GM12878 (cell line): Measurements from ENCODE around the gene PCSK2. TPM values are rescaled to one million over a fixed set of nuclear protein-coding genes. Genes with fewer than 3 reads are reported as not detected.

Source experiments
- ATAC-seq: fragments of 200-7000 bp; cut with Tn5 transposase; 3 replicates; pipeline ENCODE4 v1.9.1; 2020; ENCODE audit warnings: mild to moderate bottlenecking, moderate library complexity
- BruUV-seq: library from RNA; stranded (reverse); fragments of 400-500 nt; replicated peaks from 2 replicates; lab custom pipeline; 2021; lab: Mats Ljungman, UMichigan
- CTCF ChIA-PET: fragments of 300-600 bp; sonication (Branson Sonifier 250); formaldehyde crosslinking; extraction: SDS; loops from one replicate; lab custom pipeline; 2021; ENCODE audit warnings: inconsistent platforms; lab: Yijun Ruan, JAX
- POLR2A ChIA-PET: fragments of 350-600 bp; formaldehyde crosslinking; extraction: SDS; loops from one replicate; lab custom pipeline; 2021; ENCODE audit warnings: inconsistent platforms; lab: Charles Lee
- RAD21 ChIA-PET: fragments of 300-600 bp; sonication (Branson Sonifier 250); formaldehyde crosslinking; loops from one replicate; lab custom pipeline; 2023; ENCODE audit warnings: antibody characterized with exemption; ENCODE audit not compliant: unreplicated experiment; lab: Charles Lee
- SMC1A ChIA-PET: fragments of 300-600 bp; sonication (Branson Sonifier 250); formaldehyde crosslinking; loops from one replicate; lab custom pipeline; 2023; ENCODE audit not compliant: unreplicated experiment, uncharacterized antibody; lab: Charles Lee
- DNase-seq: peaks from one replicate; pipeline ENCODE4 v3.0.0-alpha.2; 2011; ENCODE audit warnings: low read depth, low spot score
- FAIRE-seq: peaks from 3 replicates; lab custom pipeline; 2011; peaks lifted over from hg19 to GRCh38; lab: Jason Lieb, UNC
- H2AFZ ChIP-seq: 2 replicates; pipeline ENCODE4 v1.6.0; 2011; ENCODE audit warnings: low read depth, low read length, control low read depth; ENCODE audit not compliant: control insufficient read depth
- H3K27ac ChIP-seq: 2 replicates; pipeline ENCODE4 v1.5.1; 2011; ENCODE audit warnings: control low read depth; ENCODE audit not compliant: control insufficient read depth, insufficient read depth
- H3K27me3 ChIP-seq, 2 experiments: replicated peaks in 1 of 2; 2 replicates each; pipeline versions ENCODE4 v1.6.0 to v1.6.1; 2011; ENCODE audit warnings: low read length in 1 of 2; ENCODE audit not compliant: control insufficient read depth in 2 of 2, insufficient read depth in 2 of 2
- H3K36me3 ChIP-seq, 2 experiments: 2 replicates each; pipeline ENCODE4 v1.5.1; 2011; ENCODE audit warnings: low read length in 1 of 2; ENCODE audit not compliant: control insufficient read depth in 2 of 2, insufficient read depth in 2 of 2
- H3K4me1 ChIP-seq: 2 replicates; pipeline ENCODE4 v1.6.1; 2011; ENCODE audit warnings: mild to moderate bottlenecking, low read length, moderate library complexity, mixed read lengths; ENCODE audit not compliant: control insufficient read depth, insufficient read depth
- H3K4me2 ChIP-seq: 2 replicates; pipeline ENCODE4 v1.6.0; 2011; ENCODE audit warnings: control low read depth; ENCODE audit not compliant: control insufficient read depth, insufficient read depth
- H3K4me3 ChIP-seq: fragments of 200-600 bp; sonication (generic); 2 replicates; pipeline ENCODE4 v1.5.1; 2016
- H3K79me2 ChIP-seq: 2 replicates; pipeline ENCODE4 v1.6.0; 2011; ENCODE audit warnings: low read length; ENCODE audit not compliant: control insufficient read depth, insufficient read depth
- H3K9ac ChIP-seq: 2 replicates; pipeline ENCODE4 v1.8.0; 2011; ENCODE audit warnings: low read length, control low read depth, mixed read lengths; ENCODE audit not compliant: control insufficient read depth, insufficient read depth
- H3K9me3 ChIP-seq: replicated peaks from 3 replicates; pipeline ENCODE4 v1.5.1; 2011; ENCODE audit warnings: mild to moderate bottlenecking, low read length; ENCODE audit not compliant: control insufficient read depth, insufficient read depth
- H4K20me1 ChIP-seq: 2 replicates; pipeline ENCODE4 v1.6.0; 2011; ENCODE audit not compliant: control insufficient read depth, insufficient read depth
- CEBPZ ChIP-seq: fragments of 150-350 bp; IDR thresholded peaks from 2 replicates; pipeline ENCODE4 v1.6.1; 2016; ENCODE audit warnings: low read depth, low read length
- CHD1 ChIP-seq: IDR thresholded peaks from 2 replicates; pipeline ENCODE4 v1.6.1; 2012; ENCODE audit warnings: low read depth, low read length, improper control_type of control experiment
- EED ChIP-seq: sonication (generic); IDR thresholded peaks from 2 replicates; pipeline ENCODE4 v1.6.1; 2016; ENCODE audit warnings: antibody characterized with exemption, low read depth
- ESRRA ChIP-seq: IDR thresholded peaks from 2 replicates; pipeline ENCODE4 v1.6.1; 2012; ENCODE audit warnings: mild to moderate bottlenecking, low read length, improper control_type of control experiment
- FOS ChIP-seq: IDR thresholded peaks from 3 replicates; pipeline ENCODE4 v1.6.1; 2011; ENCODE audit warnings: borderline replicate concordance; ENCODE audit not compliant: insufficient read length; ENCODE audit errors: extremely low read depth
- IRF5 ChIP-seq: fragments of 450-650 bp; IDR thresholded peaks from 2 replicates; pipeline ENCODE4 v1.6.1; 2017; ENCODE audit warnings: borderline replicate concordance
- NR2C1 ChIP-seq: fragments of 450-650 bp; IDR thresholded peaks from 2 replicates; pipeline ENCODE4 v1.6.1; 2017; ENCODE audit warnings: antibody characterized with exemption, mild to moderate bottlenecking, moderate library complexity
- NR2C2 ChIP-seq: IDR thresholded peaks from 2 replicates; pipeline ENCODE4 v1.6.1; 2011; ENCODE audit warnings: borderline replicate concordance, low read depth; ENCODE audit not compliant: control insufficient read depth, insufficient read length
- POU2F2 ChIP-seq: IDR thresholded peaks from 3 replicates; pipeline ENCODE4 v1.6.1; 2011; ENCODE audit warnings: low read depth, mild to moderate bottlenecking, low read length, borderline replicate concordance
- RCOR1 ChIP-seq: conservative IDR thresholded peaks from 2 replicates; pipeline ENCODE4 v1.6.1; 2012; ENCODE audit warnings: low read depth, low read length, improper control_type of control experiment
- SKIL ChIP-seq: fragments of 450-650 bp; IDR thresholded peaks from 2 replicates; pipeline ENCODE4 v1.6.1; 2017; ENCODE audit warnings: mild to moderate bottlenecking, low read depth, inconsistent platforms; ENCODE audit not compliant: poor library complexity, severe bottlenecking
- USF2 ChIP-seq: IDR thresholded peaks from 2 replicates; pipeline ENCODE4 v1.6.1; 2011; ENCODE audit warnings: low read depth, low read length, improper control_type of control experiment, borderline replicate concordance
- WRNIP1 ChIP-seq: IDR thresholded peaks from 2 replicates; pipeline ENCODE4 v1.6.1; 2011; ENCODE audit warnings: low read depth, low read length, improper control_type of control experiment, borderline replicate concordance
- YBX1 ChIP-seq: fragments of 450-650 bp; IDR thresholded peaks from 2 replicates; pipeline ENCODE4 v1.6.1; 2016; ENCODE audit warnings: antibody characterized with exemption
- ZNF24 ChIP-seq: fragments of 450-650 bp; IDR thresholded peaks from 2 replicates; pipeline ENCODE4 v1.6.1; 2017; ENCODE audit warnings: antibody characterized with exemption, mild to moderate bottlenecking
- ZNF384 ChIP-seq: IDR thresholded peaks from 2 replicates; pipeline ENCODE4 v1.6.1; 2012; ENCODE audit warnings: low read depth, mild to moderate bottlenecking, low read length, improper control_type of control experiment, borderline replicate concordance
- ZZZ3 ChIP-seq: IDR thresholded peaks from 2 replicates; pipeline ENCODE4 v1.6.1; 2011; ENCODE audit warnings: low read depth; ENCODE audit not compliant: control insufficient read depth, insufficient read length
- WGBS: methylation state at CpG from one replicate; pipeline ENCODE4 v1.1.6; 2016; ENCODE audit warnings: low lambda C conversion rate; ENCODE audit not compliant: insufficient replicate concordance, insufficient coverage; ENCODE audit errors: missing lambda C conversion rate; 5-methylcytosine and 5-hydroxymethylcytosine counted together
- in situ Hi-C: fragments of 300-500 bp; cut with MboI; formaldehyde crosslinking; loops from 9 replicates; pipeline ENCODE4 v1.14.3; 2018; ENCODE audit warnings: mixed read lengths
- intact Hi-C: fragments of 100-400 bp; cut with micrococcal nuclease; formaldehyde crosslinking; loops from one replicate; pipeline ENCODE4 v1.14.2; 2022; ENCODE audit not compliant: unreplicated experiment
- polyA plus RNA-seq, 11 experiments: library from polyadenylated mRNA; depleted of rRNA in 4 of 11; unstranded in 6 of 11; stranded (reverse) in 5 of 11; fragments of >200 nt; fragmentation: Nextera tagmentation in 4 of 11; fragmentation: Illumina TruSeq in 1 of 11; extraction: Ambion mirVana in 4 of 11; extraction: Trizol in 1 of 11; gene quantifications; 1 replicate in 1 of 11; 2 replicates in 10 of 11; pipeline versions ENCODE4 v1.2.1 to v1.2.3, GENCODE V29; 2011 to 2016; ENCODE audit warnings: inconsistent platforms in 2 of 11, missing spikeins in 2 of 11, low read depth in 1 of 11
- total RNA-seq, 4 experiments: library from RNA; depleted of rRNA in 3 of 4; stranded (reverse); fragments of >200 nt in 3 of 4; fragmentation: Illumina TruSeq in 1 of 4; extraction: Trizol in 1 of 4; gene quantifications; 2 replicates each; pipeline versions ENCODE4 v1.2.1 to v1.2.3, GENCODE V29; 2013 to 2021

PCSK2 gene
- total and polyA plus RNA-seq, 10 of the 15 experiments (the other 5 are each of a cell fraction or from before 2014, with no cell fraction given): not detected

GRCh38 chr20:17444091-17444490, 217.3 kb downstream of the PCSK2 start (continued):
- TF ChIP-seq NR2C1 (no peak), ZNF384 (no peak), POU2F2 (no peak), WRNIP1 (no peak), CHD1 (no peak), ZNF24 (no peak)

GRCh38 chr20:17445543-17445942, 218.7 kb downstream of the PCSK2 start:
- BruUV-seq: no TSS peak
- no peak overlapping the region for H3K27ac ChIP-seq
- DNase-seq (no peak), ATAC-seq (no peak), FAIRE-seq (no peak)
- intact Hi-C loops: no loop called here
- no peak overlapping the region for H2AFZ ChIP-seq
- no peak overlapping the region for H3K4me2 ChIP-seq
- ChIA-PET POLR2A (no interaction called here), SMC1A (no interaction called here), RAD21 (no interaction called here), CTCF (interaction anchor here (0.9 kb wide), 1 partner anchor 14 kb away, joined by 3 read pairs; no protein-coding TSS in a partner anchor)
- H3K27me3 ChIP-seq: peaks cover 0 to 6% of the 10 kb centered on the region in 2 experiments; a peak in 2 of 4 replicates
- no peaks in the 10 kb centered on the region for H3K36me3 ChIP-seq
- no peaks in the 10 kb centered on the region for H3K4me1 ChIP-seq
- in situ Hi-C loops: no loop called here
- no peaks in the 10 kb centered on the region for H3K9me3 ChIP-seq
- no peak overlapping the region for H3K9ac ChIP-seq
- no peak overlapping the region for H3K4me3 ChIP-seq
- 63% methylated on average over 12 of the region's 13 CpGs for WGBS
- no peaks in the 10 kb centered on the region for H4K20me1 ChIP-seq
- no peaks in the 10 kb centered on the region for H3K79me2 ChIP-seq
- TF ChIP-seq YBX1 (no peak), IRF5 (no peak), ZZZ3 (no peak), RCOR1 (no peak), SKIL (no peak), NR2C2 (no peak), USF2 (no peak), CEBPZ (no peak), EED (no peak), ESRRA (no peak), FOS (no peak)
